Measurements from ENCODE around the gene PDCD1. TPM values are rescaled to one million over a fixed set of nuclear protein-coding genes. Genes with fewer than 3 reads are reported as not detected.
"Not testable (repeated sequence)": the region's sequence is repeated elsewhere in the genome, so short reads cannot be mapped to it uniquely, and the experiment has no call there.

The PDCD1 gene
- total RNA-seq, 1 donor from 2014 or later, result 1.8 TPM

DNA sequence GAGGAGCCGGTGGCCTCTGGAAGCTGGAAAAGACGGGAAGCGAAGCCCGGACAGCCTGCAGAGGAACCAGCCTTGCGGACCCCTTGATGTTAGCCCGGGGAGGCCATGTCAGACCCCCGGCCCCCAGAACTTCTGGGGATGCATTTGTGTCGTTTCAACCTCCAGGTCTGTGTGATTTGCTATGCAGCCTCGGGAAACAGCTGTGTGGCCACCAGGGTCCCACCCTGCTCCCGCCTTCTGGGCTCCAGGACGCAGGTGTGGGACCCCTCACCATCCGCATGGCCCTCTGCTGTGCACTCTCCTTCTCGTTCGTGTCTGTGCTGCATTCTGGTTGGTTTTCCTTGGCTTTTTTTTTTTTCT is 36.5 kb downstream of the PDCD1 start:
- intact Hi-C loops (cut with DNase I), result no loop called here

DNA sequence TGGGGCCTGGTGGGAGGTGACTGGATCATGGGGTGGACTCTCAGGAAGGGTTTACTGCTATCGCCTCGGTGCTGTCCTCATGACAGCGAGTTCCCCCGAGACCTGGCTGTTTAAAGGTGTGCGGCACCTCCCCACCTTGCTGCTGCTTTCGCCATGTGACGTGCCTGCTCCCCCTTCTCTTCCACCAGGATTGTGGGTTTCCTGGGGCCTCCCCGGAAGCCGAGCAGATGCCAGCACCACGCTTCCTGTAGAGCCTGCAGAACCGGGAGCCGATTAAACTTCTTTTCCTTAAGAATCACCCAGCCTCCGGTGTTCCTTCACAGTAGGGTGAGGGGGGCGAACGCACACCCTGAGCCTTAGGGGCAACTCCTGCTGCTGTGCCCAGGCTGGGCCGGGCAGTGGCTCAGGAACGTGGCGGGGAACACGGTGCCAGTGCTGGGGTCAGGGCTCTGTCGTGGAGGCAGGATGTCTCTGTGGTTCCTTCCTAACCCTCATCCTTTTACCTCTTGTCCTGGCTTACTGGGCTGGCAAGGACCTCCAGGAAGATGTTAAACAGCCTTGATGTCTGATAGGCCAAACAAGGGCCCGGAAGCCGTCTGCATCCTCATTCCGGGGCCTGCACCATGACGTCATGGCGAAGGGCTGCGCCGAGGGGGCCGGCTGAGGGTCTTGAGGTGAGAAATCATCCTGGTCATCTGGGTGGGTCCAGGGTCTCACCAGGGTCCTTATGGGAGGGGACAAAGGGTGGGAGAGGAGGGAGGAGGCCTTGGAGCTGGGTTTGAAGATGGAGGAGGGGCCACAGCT is 37.0 kb downstream of the PDCD1 start:
- ATAC-seq (peak; percentile 5), DNase-seq (no peak)
- intact Hi-C loops (cut with DNase I), result no loop called here
- Histone ChIP-seq H3K4me3 (no peak overlapping the region), H3K4me1 (no peaks in the 10 kb centered on the region), H3K27me3 (peaks cover 5% of the 10 kb centered on the region), H3K36me3 (no peaks in the 10 kb centered on the region), H3K9me3 (no peaks in the 10 kb centered on the region), H3K27ac (no peak overlapping the region)
- TF ChIP-seq, protein P1, sequence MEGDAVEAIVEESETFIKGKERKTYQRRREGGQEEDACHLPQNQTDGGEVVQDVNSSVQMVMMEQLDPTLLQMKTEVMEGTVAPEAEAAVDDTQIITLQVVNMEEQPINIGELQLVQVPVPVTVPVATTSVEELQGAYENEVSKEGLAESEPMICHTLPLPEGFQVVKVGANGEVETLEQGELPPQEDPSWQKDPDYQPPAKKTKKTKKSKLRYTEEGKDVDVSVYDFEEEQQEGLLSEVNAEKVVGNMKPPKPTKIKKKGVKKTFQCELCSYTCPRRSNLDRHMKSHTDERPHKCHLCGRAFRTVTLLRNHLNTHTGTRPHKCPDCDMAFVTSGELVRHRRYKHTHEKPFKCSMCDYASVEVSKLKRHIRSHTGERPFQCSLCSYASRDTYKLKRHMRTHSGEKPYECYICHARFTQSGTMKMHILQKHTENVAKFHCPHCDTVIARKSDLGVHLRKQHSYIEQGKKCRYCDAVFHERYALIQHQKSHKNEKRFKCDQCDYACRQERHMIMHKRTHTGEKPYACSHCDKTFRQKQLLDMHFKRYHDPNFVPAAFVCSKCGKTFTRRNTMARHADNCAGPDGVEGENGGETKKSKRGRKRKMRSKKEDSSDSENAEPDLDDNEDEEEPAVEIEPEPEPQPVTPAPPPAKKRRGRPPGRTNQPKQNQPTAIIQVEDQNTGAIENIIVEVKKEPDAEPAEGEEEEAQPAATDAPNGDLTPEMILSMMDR (IDR thresholded peaks at IDR 0.05), result no peak

More for the DNA sequence above, 36.5 kb downstream of the PDCD1 start:
- Histone ChIP-seq H3K9me3 (peaks cover 2% of the 10 kb centered on the region), H3K4me3 (no peak overlapping the region), H3K4me1 (no peaks in the 10 kb centered on the region), H3K27ac (no peak overlapping the region), H3K36me3 (no peaks in the 10 kb centered on the region), H3K27me3 (peaks cover 10% of the 10 kb centered on the region)
- ATAC-seq (no peak), DNase-seq (no peak)
- TF ChIP-seq, protein P1 (IDR thresholded peaks at IDR 0.05), result no peak

DNA sequence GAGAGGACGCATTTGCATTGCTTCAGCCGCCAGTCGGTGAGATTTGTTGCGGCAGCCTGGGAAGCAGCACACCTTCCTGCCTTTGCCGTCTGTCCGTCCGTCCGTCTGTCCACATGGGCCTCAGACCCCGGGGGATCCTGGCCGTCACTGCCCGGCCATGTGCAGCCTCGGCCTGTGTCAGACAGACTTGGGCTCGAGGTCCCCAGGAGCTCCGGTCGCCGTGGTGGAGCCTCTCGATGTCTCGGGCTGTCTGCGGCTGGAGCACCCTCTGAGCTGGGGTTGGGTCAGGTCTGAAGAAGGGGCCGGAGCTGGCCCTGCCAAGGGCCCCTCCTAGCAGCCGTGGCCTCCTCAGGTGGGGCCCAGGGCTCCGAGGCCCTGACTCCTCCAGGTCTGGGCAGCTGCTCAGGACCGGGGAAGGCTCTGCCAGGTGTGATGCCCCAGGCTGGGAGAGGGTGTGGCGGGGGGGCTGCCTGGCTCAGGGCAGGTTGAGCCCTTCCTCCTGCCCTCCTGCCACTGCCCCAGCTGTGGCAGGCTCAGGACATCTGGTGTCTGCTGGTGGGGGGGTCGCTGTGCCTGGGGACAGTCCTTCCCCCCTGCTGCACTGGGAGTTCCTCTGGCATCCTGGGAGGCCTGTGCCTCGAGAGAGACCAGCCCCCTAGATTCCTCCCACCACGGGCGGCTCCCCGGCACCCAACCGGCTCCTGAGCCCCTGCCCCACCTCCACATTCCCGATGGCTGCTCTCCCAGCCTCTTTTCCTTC is 37.9 kb downstream of the PDCD1 start:
- TF ChIP-seq, protein P1 (IDR thresholded peaks at IDR 0.05), result no peak
- no peak overlapping the region for H3K4me3 ChIP-seq
- H3K36me3 ChIP-seq, result no peaks in the 10 kb centered on the region
- no peaks in the 10 kb centered on the region for H3K4me1 ChIP-seq
- peaks cover 5% of the 10 kb centered on the region for H3K27me3 ChIP-seq
- no peaks in the 10 kb centered on the region for H3K9me3 ChIP-seq
- DNase-seq (peak; percentile 64), ATAC-seq (no peak)
- H3K27ac ChIP-seq, result no peak overlapping the region
- intact Hi-C loops (cut with DNase I), result no loop called here

DNA sequence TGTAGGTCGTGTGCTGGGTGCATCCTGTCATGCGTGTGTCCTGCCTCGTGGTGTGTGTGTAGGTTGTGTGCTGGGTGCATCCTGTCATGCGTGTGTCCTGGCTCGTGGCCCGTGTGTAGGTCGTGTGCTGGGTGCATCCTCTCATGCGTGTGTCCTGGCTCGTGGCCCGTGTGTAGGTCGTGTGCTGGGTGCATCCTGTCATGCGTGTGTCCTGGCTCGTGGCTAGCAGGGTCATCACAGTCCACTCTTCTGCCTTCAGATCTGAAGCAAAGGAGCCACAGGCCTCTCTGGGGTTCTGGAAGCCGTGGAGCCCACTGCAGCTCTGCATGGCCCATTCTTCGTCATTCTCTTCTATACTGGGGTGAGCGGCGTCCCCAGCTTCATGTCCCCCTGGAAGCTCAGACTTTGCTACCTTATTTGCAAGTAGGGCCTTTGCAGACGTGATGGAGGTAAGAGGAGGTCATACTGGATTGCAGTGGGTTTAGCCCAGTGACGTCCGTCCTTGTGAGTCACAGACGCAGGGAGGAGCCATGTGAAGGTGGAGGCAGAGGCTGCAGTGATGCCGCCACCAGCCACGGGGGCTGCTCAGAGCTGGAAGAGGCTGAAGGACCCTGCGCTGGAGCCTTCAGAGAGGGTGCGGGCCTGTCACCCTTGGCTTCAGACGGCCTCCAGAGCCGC is 38.6 kb downstream of the PDCD1 start:
- intact Hi-C loops (cut with DNase I); H3K27me3 ChIP-seq; H3K4me1 ChIP-seq; H3K27ac ChIP-seq; DNase-seq; H3K4me3 ChIP-seq; H3K36me3 ChIP-seq; ATAC-seq; H3K9me3 ChIP-seq: not testable (repeated sequence)

DNA sequence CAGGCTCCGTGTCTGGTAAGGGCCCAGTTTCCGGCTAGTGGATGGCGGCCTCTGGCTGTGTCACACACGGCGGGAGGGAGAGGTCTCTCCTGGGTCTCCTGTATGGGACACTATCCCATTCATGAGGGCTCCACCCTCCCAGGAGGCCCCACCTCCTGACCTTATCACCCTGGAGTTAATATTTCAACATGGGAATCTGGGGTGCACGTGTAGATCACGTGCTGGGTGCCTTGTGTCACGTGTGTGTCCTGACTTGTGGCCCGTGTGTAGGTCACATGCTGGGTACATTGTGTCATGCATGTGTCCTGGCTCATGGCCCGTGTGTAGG is 39.8 kb downstream of the PDCD1 start:
- Histone ChIP-seq H3K36me3 (no peaks in the 10 kb centered on the region), H3K27ac (no peak overlapping the region), H3K4me1 (no peaks in the 10 kb centered on the region), H3K4me3 (no peak overlapping the region), H3K27me3 (peaks cover 5% of the 10 kb centered on the region), H3K9me3 (no peaks in the 10 kb centered on the region)
- ATAC-seq, result no peak
- TF ChIP-seq, protein P1 (IDR thresholded peaks at IDR 0.05), result no peak
- intact Hi-C loops (cut with DNase I), result no loop called here
- no peak for DNase-seq
